ENCODE data around the gene HPSE2.

DNA sequence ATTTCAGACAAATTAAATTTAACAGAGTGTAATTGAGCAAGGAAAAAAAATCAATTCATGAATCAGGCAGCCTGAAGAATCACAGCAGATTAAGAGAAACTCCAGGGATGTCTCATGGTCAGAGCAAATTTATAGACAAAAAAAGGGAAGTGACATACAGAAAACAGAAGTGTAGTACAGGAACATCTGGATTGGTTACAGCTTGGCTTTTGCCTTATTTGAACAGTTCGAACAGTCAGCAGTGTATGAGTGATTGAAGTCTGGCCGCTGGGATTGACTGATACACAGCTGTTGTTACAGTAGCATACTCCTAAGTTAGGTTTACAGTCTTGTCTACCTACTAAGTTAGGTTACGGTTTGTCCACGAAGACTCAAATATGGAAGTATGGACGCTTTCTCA is 255.3 kb downstream of the HPSE2 start:
- TF ChIP-seq SPI1 (IDR thresholded peaks at IDR 0.05; ENCODE audit: low read depth, low read length) = peak; percentile 46
- TF ChIP-seq POLR2A (IDR thresholded peaks at IDR 0.05; ENCODE audit: low read depth, low read length) = no peak
- TF ChIP-seq TAF1 (IDR thresholded peaks at IDR 0.05; ENCODE audit: low read depth, low read length) = no peak

Data from GM12891 (cell line).